DMS53 treated with DMSO at 0.1 percent for 48 hours (cell line): ENCODE measurements around the gene BCR.
"Not testable (repeated sequence)": the region's sequence is repeated elsewhere in the genome, so short reads cannot be mapped to it uniquely, and the experiment has no call there.

Experiments
- DNase-seq: peaks from one replicate; lab custom pipeline; 2025; ENCODE audit not compliant: unreplicated experiment; lab: John Stamatoyannopoulos, UW

Gene BCR

GRCh38 chr22:23309261-23309660 is 129.0 kb downstream of the BCR start:
- DNase-seq, result not testable (repeated sequence)

GRCh38 chr22:23310443-23311097 is 130.3 kb downstream of the BCR start:
- DNase-seq, result not testable (repeated sequence)

DNA sequence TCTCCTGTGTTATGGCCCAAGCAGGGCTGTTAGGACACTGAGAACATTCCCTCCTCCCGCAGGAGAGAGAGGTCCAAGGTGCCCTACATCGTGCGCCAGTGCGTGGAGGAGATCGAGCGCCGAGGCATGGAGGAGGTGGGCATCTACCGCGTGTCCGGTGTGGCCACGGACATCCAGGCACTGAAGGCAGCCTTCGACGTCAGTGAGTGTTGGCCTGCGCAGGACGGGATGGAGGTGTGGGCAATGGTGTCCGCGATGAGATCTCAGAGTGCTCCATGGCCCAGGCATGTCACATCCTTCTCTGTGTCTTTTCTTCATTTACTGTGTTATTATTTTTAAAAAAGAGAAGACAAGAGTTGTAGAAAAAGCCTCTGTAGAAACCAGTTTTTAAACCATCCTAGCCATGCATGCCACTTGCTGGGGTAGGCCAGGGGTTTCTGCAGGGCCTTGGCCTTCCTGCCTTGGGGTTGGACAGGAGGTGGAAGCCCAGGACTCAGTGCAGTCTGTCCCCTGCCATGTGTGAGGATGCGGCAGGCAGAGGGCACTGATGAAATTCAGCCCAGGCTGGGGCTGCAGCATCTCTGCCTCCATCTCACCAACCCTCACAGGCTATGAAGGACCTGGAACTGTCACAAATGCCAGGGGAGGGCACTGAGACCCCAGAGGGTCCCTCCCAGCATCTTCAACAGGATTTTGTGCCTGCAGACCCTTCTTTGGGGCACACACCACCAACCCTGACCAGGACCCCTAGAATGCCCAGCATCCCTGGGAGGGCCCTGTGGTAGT is 131.5 kb downstream of the BCR start:
- not testable (repeated sequence) for DNase-seq

GRCh38 chr22:23313791-23314567 is 133.7 kb downstream of the BCR start:
- DNase-seq, result no peak

DNA sequence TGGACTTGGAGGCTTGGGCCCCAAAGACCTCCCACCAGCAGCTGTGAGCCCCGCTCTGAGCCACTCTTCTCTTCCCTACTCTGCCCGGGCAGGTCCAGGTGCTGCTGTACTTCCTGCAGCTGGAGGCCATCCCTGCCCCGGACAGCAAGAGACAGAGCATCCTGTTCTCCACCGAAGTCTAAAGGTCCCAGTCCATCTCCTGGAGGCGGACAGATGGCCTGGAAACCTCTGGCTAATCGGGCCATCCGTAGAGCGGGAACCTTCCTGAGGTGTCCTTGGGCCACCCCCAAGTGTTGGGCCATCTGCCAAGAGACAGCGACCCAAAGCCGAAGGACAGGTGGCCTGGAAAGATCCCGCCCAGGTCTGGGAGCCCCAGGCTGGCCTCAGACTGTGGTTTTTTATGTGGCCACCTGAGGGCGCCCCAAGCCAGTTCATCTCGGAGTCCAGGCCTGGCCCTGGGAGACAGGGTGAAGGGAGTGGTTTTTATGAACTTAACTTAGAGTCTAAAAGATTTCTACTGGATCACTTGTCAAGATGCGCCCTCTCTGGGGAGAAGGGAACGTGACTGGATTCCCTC is 135.1 kb downstream of the BCR start:
- peak; percentile 30 for DNase-seq

DNA sequence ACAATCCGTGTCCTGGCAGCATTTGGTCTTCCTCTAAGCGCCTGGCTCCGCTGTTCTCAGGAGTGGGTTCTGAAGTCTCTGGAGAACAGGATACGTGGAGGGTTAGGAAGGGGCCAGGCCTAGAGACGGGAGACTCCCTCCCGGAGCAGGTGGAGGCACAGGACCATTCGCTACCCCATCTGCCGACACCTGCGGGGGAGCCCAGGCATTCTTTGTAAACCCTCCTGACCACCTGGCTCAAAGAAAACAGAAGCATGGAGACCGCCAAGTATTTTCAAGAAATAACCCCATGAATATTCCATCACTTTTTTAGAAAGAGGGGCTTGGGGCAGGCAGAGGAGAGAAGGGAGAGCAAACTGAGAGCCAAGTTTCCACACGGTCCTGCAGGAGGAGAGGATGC is 136.3 kb downstream of the BCR start:
- not testable (repeated sequence) for DNase-seq

DNA sequence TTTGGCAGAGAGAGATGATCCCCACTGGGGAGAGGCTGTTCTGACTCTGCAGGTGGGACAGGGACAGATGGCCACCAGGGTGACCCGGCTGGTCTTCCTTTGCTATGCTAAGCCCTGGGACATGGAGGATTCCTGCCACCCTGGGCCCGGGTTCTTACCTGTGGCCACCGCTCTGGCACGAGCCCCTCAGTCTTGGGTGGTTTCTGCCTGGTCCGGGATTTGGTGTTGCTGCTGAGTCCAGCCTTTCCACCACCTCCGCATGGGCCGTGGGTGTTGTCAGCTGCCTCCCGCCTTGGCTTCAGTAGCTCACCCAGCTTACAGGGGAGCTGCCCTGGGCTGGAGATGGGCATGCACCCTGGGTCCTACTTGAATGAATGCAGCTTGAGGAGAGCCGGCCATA is 138.0 kb downstream of the BCR start:
- not testable (repeated sequence) for DNase-seq

DNA sequence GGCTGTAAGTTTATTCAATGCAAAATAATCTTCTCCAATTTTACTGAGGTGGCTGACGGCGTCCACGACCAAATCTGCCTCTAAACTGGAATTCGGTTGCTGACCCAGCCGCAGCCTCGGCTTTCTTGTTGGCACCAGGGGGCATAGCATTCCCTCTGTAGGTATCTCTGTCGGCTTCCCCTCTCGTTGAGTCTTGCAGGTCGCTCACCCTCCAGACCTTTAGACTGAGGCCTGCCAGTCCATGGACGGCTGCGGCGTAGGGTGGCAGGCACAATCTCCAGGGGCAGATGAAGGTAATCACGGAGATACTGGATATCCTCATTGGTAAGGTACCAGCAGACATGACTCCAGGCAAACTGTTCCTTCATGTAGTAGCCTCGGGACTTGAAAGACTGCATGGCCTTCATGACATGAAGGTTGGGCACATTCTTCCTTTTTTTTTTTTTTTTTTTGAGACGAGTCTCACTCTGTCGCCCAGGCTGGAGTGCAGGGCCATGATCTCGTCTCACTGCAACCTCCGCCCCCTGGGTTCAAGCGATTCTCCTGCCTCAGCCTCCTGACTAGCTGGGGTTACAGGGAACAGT is 142.3 kb downstream of the BCR start:
- not testable (repeated sequence) for DNase-seq

DNA sequence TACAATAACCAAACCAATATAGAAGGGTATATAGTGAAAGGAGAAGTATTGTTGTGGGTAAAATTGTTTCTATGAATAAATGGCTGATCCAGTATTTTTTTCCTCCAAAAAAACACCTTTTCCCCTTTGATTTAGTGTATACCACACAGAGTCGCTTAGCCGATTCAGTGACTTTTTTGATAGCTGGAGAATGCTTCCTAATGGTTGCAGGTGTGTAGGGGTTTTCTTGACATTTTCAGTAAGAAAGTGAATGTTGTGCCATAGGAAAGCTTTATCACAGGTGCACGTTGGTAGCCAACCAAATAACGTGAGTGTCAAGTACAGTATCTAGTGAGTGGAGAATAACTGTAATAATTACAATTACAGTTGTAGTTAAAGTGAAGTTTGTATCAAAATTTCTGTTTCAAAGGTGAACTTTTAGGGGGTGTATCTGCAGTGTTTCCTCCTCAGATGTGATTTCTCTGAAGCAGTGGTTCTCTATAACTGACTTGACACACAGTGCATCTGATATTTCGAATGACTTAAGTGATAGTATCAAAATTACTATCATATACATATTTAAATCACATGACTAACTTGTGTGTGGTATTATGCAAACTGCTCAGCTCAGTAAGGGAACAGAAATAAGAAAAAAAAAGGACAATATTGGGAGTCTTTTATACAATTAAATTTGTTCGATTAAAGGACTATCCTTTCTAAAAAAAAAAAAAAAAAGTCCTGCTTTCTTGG is 143.8 kb downstream of the BCR start:
- DNase-seq, result not testable (repeated sequence)

GRCh38 chr22:23325183-23325582 is 144.9 kb downstream of the BCR start:
- DNase-seq, result no peak

- DNase-seq, result not testable (repeated sequence)
These were observed 153.5 kb downstream of the BCR start for GRCh38 chr22:23333822-23334221.

DNA sequence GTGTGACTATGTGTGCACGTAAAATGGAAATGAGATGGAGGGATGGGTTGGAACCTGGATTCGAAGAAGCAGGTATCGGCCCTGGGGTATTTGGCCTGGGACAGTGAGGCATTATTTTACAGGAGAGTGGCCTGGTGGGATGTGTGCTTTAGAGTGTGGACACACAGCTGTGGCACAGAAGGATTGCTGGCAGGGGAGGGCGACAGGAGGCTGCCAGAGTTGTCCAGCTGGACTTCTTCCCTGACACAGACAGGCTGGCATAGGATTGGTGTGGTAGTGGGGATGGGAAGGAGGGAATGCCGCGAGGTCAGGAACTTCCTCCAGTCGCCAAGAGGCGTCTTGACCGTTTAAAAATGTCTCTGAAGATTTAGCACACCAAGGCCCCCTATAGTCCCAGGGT is 157.4 kb downstream of the BCR start:
- DNase-seq, result not testable (repeated sequence)

GRCh38 chr22:23341942-23342695 is 161.8 kb downstream of the BCR start:
- not testable (repeated sequence) for DNase-seq

GRCh38 chr22:23351321-23351720 is 171.0 kb downstream of the BCR start:
- DNase-seq, result no peak

- DNase-seq, result no peak
These were observed 172.7 kb downstream of the BCR start for GRCh38 chr22:23353004-23353403.

DNA sequence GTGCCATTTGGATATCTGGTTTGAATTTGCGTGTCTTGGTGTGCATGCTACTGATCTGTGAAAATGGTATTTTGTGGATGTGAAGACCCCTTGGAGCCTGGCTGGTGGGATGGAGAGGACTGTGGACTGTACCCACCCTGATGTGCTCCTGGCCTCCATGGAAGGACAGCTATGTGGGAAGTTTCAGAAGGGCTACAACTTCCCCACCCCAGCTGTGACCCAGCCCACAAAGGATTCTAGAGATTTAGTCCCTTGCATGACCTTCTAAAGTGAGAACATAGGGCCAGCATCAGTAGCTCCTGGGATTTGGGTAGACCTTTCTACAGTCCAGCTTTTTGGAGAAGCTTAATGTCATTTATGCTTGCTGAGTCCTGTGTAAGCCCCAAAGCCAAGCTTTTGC is 173.4 kb downstream of the BCR start:
- no peak for DNase-seq

- DNase-seq, result no peak
These were observed 175.8 kb downstream of the BCR start for GRCh38 chr22:23356094-23356493.

GRCh38 chr22:23357053-23357452 is 176.7 kb downstream of the BCR start:
- DNase-seq, result no peak

GRCh38 chr22:23359583-23360123 is 179.3 kb downstream of the BCR start:
- DNase-seq, result no peak
